SU-DHL-6 (cell line): Measurements from ENCODE around the gene MYZAP.

Experiments used
- H2AFZ ChIP-seq: fragments of 200-600 bp; sonication (generic); 2 replicates; pipeline ENCODE4 v1.6.1; 2014; ENCODE audit warnings: low read depth, mild to moderate bottlenecking, moderate library complexity, mixed read lengths, antibody characterized with exemption, low read length; ENCODE audit not compliant: severe bottlenecking
- H3F3A ChIP-seq: fragments of 200-600 bp; shearing (Covaris generic); 2 replicates; pipeline ENCODE4 v1.6.0; 2016; ENCODE audit warnings: antibody characterized with exemption, mild to moderate bottlenecking; ENCODE audit not compliant: insufficient read depth
- H3K27ac ChIP-seq: fragments of 200-600 bp; sonication (generic); 2 replicates; pipeline ENCODE4 v1.5.1; 2016; ENCODE audit warnings: low read depth, mild to moderate bottlenecking, low read length, moderate library complexity, mixed read lengths
- H3K27me3 ChIP-seq: fragments of 200-600 bp; sonication (generic), shearing (Covaris generic); 2 replicates; pipeline ENCODE4 v1.6.0; 2014; ENCODE audit warnings: mild to moderate bottlenecking, low read length
- H3K36me3 ChIP-seq: fragments of 200-600 bp; sonication (generic); 2 replicates; pipeline ENCODE4 v1.6.1; 2014; ENCODE audit warnings: mild to moderate bottlenecking, low read length, mixed read lengths
- H3K4me2 ChIP-seq: fragments of 300-600, 200-600 bp; shearing (Covaris generic), sonication (generic); 2 replicates; pipeline ENCODE4 v1.6.0; 2014; ENCODE audit warnings: low read length, low read depth, mild to moderate bottlenecking; ENCODE audit not compliant: poor library complexity, severe bottlenecking
- H3K4me3 ChIP-seq: fragments of 200-600 bp; sonication (generic); 2 replicates; pipeline ENCODE4 v1.5.1; 2014; ENCODE audit warnings: antibody characterized with exemption, low read length, mild to moderate bottlenecking, mixed read lengths; ENCODE audit not compliant: insufficient read depth, poor library complexity, severe bottlenecking
- H3K79me2 ChIP-seq: fragments of 200-600 bp; sonication (generic); 2 replicates; pipeline ENCODE4 v1.6.1; 2014; ENCODE audit warnings: mild to moderate bottlenecking, low read length, moderate library complexity; ENCODE audit not compliant: insufficient read depth
- H3K9ac ChIP-seq: fragments of 200-600 bp; sonication (generic); 2 replicates; pipeline ENCODE4 v1.7.0; 2014; ENCODE audit warnings: mild to moderate bottlenecking, low read length
- H3K9me2 ChIP-seq: fragments of 200-600 bp; sonication (generic); replicated peaks from 2 replicates; pipeline ENCODE4 v1.6.1; 2014; ENCODE audit warnings: low read length; ENCODE audit not compliant: insufficient read depth
- H3K9me3 ChIP-seq: fragments of 200-600 bp; sonication (generic); 2 replicates; pipeline ENCODE4 v1.6.1; 2014; ENCODE audit warnings: low read length, mixed read lengths; ENCODE audit not compliant: insufficient read depth
- H4K20me1 ChIP-seq: fragments of 200-600 bp; sonication (generic); 2 replicates; pipeline ENCODE4 v1.6.1; 2014; ENCODE audit warnings: low read depth, mild to moderate bottlenecking, antibody characterized with exemption, low read length, moderate library complexity, mixed read lengths
- EZH2phosphoT487 ChIP-seq: fragments of 200-600 bp; sonication (generic), shearing (Covaris generic); conservative IDR thresholded peaks from 2 replicates; pipeline ENCODE4 v1.6.1; 2018; ENCODE audit warnings: mild to moderate bottlenecking, antibody characterized with exemption, low read length, moderate library complexity, mixed read lengths
- TF ChIP-seq, protein P1 (sequence below): fragments of 200-600 bp; sonication (generic); IDR thresholded peaks from one replicate; pipeline ENCODE4 v1.5.1; 2017; ENCODE audit warnings: antibody characterized with exemption, mild to moderate bottlenecking, low read length, moderate library complexity; ENCODE audit not compliant: insufficient read depth, poor library complexity, severe bottlenecking

The MYZAP gene

DNA sequence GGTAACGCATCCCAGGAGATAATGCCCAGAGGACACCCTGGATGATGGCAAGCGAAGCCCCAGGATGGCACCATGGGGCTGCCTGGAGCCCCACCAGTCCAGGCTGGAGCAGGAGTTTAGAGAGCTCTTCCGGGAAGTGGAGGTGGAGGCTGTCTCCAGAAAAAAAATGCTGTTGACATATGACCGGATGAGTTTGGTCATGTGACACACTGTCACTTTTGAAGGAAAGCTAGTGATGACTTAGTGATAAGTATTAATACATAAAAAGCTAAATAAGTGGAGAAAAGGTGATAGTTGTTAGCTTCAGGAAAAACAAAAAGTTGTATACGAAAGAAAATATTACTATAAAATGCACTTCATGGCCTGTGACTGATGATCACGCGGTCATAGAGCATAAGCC is 20.0 kb upstream of the MYZAP start:
- Histone ChIP-seq H3K4me3 (no peak overlapping the region), H3K9ac (no peak overlapping the region), H3F3A (no peaks in the 10 kb centered on the region), H3K79me2 (no peaks in the 10 kb centered on the region), H3K9me3 (no peaks in the 10 kb centered on the region), H4K20me1 (no peaks in the 10 kb centered on the region), H3K27me3 (no peaks in the 10 kb centered on the region), H3K4me2 (no peak overlapping the region), H3K9me2 (no peaks in the 10 kb centered on the region), H3K27ac (no peak overlapping the region), H2AFZ (no peak overlapping the region), H3K36me3 (no peaks in the 10 kb centered on the region)
- TF ChIP-seq, protein P1, sequence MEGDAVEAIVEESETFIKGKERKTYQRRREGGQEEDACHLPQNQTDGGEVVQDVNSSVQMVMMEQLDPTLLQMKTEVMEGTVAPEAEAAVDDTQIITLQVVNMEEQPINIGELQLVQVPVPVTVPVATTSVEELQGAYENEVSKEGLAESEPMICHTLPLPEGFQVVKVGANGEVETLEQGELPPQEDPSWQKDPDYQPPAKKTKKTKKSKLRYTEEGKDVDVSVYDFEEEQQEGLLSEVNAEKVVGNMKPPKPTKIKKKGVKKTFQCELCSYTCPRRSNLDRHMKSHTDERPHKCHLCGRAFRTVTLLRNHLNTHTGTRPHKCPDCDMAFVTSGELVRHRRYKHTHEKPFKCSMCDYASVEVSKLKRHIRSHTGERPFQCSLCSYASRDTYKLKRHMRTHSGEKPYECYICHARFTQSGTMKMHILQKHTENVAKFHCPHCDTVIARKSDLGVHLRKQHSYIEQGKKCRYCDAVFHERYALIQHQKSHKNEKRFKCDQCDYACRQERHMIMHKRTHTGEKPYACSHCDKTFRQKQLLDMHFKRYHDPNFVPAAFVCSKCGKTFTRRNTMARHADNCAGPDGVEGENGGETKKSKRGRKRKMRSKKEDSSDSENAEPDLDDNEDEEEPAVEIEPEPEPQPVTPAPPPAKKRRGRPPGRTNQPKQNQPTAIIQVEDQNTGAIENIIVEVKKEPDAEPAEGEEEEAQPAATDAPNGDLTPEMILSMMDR, result no peak
- no peak for TF ChIP-seq EZH2phosphoT487

DNA sequence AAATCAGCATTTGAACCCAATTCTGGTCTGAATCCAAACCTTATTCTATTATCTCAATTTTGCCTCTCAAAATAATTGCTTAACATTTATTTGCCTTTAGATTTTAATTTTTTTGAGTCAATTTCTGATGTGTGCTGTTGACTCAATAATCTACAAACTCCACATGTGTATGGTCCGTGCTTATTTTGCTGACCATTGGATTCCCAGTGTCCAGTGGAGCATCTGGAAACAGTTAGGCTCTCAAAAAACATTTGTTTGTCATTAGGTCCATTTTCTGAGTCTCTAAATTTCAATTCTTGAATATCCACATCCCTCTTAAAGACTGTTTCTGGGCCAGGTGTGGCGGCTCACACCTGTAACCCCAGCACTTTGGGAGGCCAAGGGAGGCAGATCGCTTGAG is 19.2 kb upstream of the MYZAP start:
- TF ChIP-seq, protein P1, result no peak

DNA sequence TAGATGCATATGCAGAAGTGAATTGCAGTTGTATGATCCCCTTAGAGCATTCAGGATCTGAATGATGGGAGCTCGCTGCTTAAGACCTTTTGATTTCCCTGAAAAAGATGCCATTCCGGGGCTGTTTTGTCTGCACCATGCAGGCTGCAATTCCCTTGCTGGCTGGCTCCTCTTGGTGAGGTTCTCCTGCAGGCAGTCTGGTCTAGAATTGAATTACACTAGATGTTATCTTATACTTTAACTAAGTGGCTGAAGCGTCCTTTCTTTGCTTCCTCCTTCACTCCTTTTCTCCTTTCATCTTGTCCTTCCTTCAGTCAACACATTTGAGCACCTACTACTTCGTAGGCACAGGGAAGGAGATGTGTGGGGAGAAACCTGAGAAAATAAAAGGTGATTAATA is 18.6 kb upstream of the MYZAP start:
- H3K27ac ChIP-seq, result no peak overlapping the region
- H3K4me2 ChIP-seq, result no peak overlapping the region
- TF ChIP-seq, protein P1, result no peak
- no peak for TF ChIP-seq EZH2phosphoT487
- H3K79me2 ChIP-seq, result no peaks in the 10 kb centered on the region
- H4K20me1 ChIP-seq, result no peaks in the 10 kb centered on the region
- peaks cover 3% of the 10 kb centered on the region; the same call in 1 of the 2 replicates for H3K27me3 ChIP-seq
- H2AFZ ChIP-seq, result no peak overlapping the region
- no peaks in the 10 kb centered on the region for H3K36me3 ChIP-seq
- no peaks in the 10 kb centered on the region for H3K9me2 ChIP-seq
- H3K4me3 ChIP-seq, result no peak overlapping the region
- H3K9me3 ChIP-seq, result no peaks in the 10 kb centered on the region
- no peaks in the 10 kb centered on the region for H3F3A ChIP-seq
- H3K9ac ChIP-seq, result no peak overlapping the region

More for the DNA sequence above, 19.2 kb upstream of the MYZAP start:
- Histone ChIP-seq H2AFZ (no peak overlapping the region), H3K27me3 (peaks cover 3% of the 10 kb centered on the region; the same call in 1 of the 2 replicates), H4K20me1 (no peaks in the 10 kb centered on the region), H3K4me3 (no peak overlapping the region), H3K9me2 (no peaks in the 10 kb centered on the region), H3K9ac (no peak overlapping the region), H3K27ac (no peak overlapping the region), H3F3A (no peaks in the 10 kb centered on the region), H3K4me2 (no peak overlapping the region), H3K36me3 (no peaks in the 10 kb centered on the region), H3K9me3 (no peaks in the 10 kb centered on the region), H3K79me2 (no peaks in the 10 kb centered on the region)

DNA sequence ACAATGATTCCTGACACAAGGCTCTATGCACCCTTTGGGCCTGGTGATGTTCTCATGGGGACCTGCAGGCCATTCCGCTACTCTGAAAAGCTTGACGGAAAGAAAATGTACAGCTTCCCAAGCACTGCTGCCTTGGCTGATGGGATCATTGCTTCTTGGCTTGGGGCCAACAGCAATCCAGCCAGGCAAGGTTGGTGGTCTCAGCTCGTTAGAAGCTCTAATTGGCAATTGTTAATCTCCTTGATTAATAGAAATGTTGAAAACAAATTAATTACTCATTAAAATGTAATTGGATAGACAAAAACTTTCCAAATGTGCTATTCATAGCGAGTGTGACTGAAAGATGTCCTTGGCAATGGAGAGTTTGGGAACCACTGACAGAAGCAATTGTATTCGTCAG is 16.3 kb upstream of the MYZAP start:
- no peaks in the 10 kb centered on the region for H4K20me1 ChIP-seq
- H3K36me3 ChIP-seq, result no peaks in the 10 kb centered on the region

More for the DNA sequence above, 16.3 kb upstream of the MYZAP start:
- peaks cover 3% of the 10 kb centered on the region; the same call in 1 of the 2 replicates for H3K27me3 ChIP-seq
- H3K79me2 ChIP-seq, result no peaks in the 10 kb centered on the region
- H3K4me2 ChIP-seq, result no peak overlapping the region
- no peaks in the 10 kb centered on the region for H3K9me2 ChIP-seq
- H3K4me3 ChIP-seq, result no peak overlapping the region
- H3F3A ChIP-seq, result no peaks in the 10 kb centered on the region
- no peak overlapping the region for H3K27ac ChIP-seq
- H2AFZ ChIP-seq, result no peak overlapping the region
- H3K9ac ChIP-seq, result no peak overlapping the region
- H3K9me3 ChIP-seq, result no peaks in the 10 kb centered on the region
- TF ChIP-seq, protein P1, result no peak
- no peak for TF ChIP-seq EZH2phosphoT487
